ENCODE data around the gene GFRA1.

GRCh38 chr10:116195583-116195982, 77.4 kb downstream of the GFRA1 start:
- TF ChIP-seq CTCF (conservative IDR thresholded peaks at IDR 0.05; ENCODE audit: low read length) (no peak), EZH2phosphoT487 (IDR thresholded peaks at IDR 0.05; ENCODE audit: borderline replicate concordance, low read depth, low read length) (no peak)
